H1 (cell line): ENCODE results near the gene FAM193A. TPM values are rescaled to one million over a fixed set of nuclear protein-coding genes. Genes with fewer than 3 reads are reported as not detected.

ENCODE experiments used
- CTCF ChIA-PET: fragments of 300-600 bp; sonication (Branson Sonifier 250); formaldehyde crosslinking; loops from one replicate; lab custom pipeline; 2021; ENCODE audit not compliant: partially characterized antibody; lab: Charles Lee
- POLR2A ChIA-PET: fragments of 300-600 bp; sonication (Branson Sonifier 250); formaldehyde crosslinking; loops from one replicate; lab custom pipeline; 2021; ENCODE audit warnings: inconsistent platforms; ENCODE audit not compliant: partially characterized antibody; lab: Charles Lee
- DNase-seq, 2 experiments: peaks; one replicate each; pipeline versions ENCODE4 v3.0.0 to v3.0.0-alpha.2; 2010 to 2022; ENCODE audit warnings: low spot score in 2 of 2, low read depth in 1 of 2, mixed read lengths in 1 of 2
- FAIRE-seq: peaks from 2 replicates; lab custom pipeline; 2011; peaks lifted over from hg19 to GRCh38; lab: Jason Lieb, UNC
- H2AFZ ChIP-seq: 2 replicates; pipeline ENCODE4 v1.8.1; 2012; ENCODE audit warnings: low read length, inconsistent platforms
- H2AK5ac ChIP-seq: 2 replicates; pipeline ENCODE4 v1.6.1; 2013; ENCODE audit warnings: low read depth, low read length
- H2BK120ac ChIP-seq: replicated peaks from 2 replicates; pipeline ENCODE3; 2013; ENCODE audit warnings: low read depth, low read length, inconsistent platforms
- H2BK12ac ChIP-seq: 2 replicates; pipeline ENCODE4 v1.6.1; 2013; ENCODE audit warnings: low read depth, low read length
- H2BK15ac ChIP-seq: 2 replicates; pipeline ENCODE4 v1.6.1; 2013; ENCODE audit warnings: low read length
- H2BK20ac ChIP-seq: 2 replicates; pipeline ENCODE4 v1.6.1; 2013; ENCODE audit warnings: low read length
- H2BK5ac ChIP-seq: 2 replicates; pipeline ENCODE4 v1.6.1; 2013; ENCODE audit warnings: low read depth, low read length
- H3K14ac ChIP-seq: 2 replicates; pipeline ENCODE4 v1.6.1; 2013; ENCODE audit warnings: inconsistent platforms; ENCODE audit not compliant: insufficient read length
- H3K18ac ChIP-seq: 2 replicates; pipeline ENCODE4 v1.6.1; 2013; ENCODE audit warnings: low read length; ENCODE audit errors: extremely low read depth
- H3K23ac ChIP-seq: 2 replicates; pipeline ENCODE4 v1.6.1; 2013; ENCODE audit warnings: inconsistent platforms; ENCODE audit not compliant: insufficient read length
- H3K23me2 ChIP-seq: 2 replicates; pipeline ENCODE4 v1.6.1; 2013; ENCODE audit warnings: low read depth, low read length
- H3K27ac ChIP-seq: 2 replicates; pipeline ENCODE4 v1.6.1; 2011; ENCODE audit warnings: low read depth, low read length, inconsistent platforms
- H3K27me3 ChIP-seq, 4 experiments: replicated peaks in 1 of 4; 1 replicate in 1 of 4; 2 replicates in 3 of 4; pipeline versions ENCODE4 v1.6.1 to v1.8.1; 2011 to 2013; ENCODE audit warnings: low read length in 3 of 4, mild to moderate bottlenecking in 3 of 4, inconsistent platforms in 2 of 4, mixed read lengths in 2 of 4, moderate library complexity in 1 of 4; ENCODE audit not compliant: control insufficient read depth in 3 of 4, insufficient read depth in 3 of 4; ENCODE audit errors: extremely low read depth in 1 of 4
- H3K36me3 ChIP-seq, 4 experiments: 2 replicates each; pipeline versions ENCODE4 v1.6.1 to v1.8.1; 2011 to 2013; ENCODE audit warnings: mild to moderate bottlenecking in 4 of 4, low read length in 3 of 4, moderate library complexity in 2 of 4, control low read depth in 1 of 4, inconsistent platforms in 1 of 4; ENCODE audit not compliant: insufficient read depth in 4 of 4, control insufficient read depth in 2 of 4
- H3K4ac ChIP-seq: replicated peaks from 2 replicates; pipeline ENCODE3; 2013; ENCODE audit warnings: low read length, low read depth, mixed read lengths, inconsistent platforms; ENCODE audit not compliant: insufficient read length
- H3K4me1 ChIP-seq, 4 experiments: replicated peaks in 1 of 4; 1 replicate in 1 of 4; 2 replicates in 3 of 4; pipeline versions ENCODE4 v1.6.1 to v1.8.1; 2011 to 2013; ENCODE audit warnings: low read length in 3 of 4, inconsistent platforms in 2 of 4, mixed read lengths in 1 of 4; ENCODE audit not compliant: insufficient read depth in 4 of 4, control insufficient read depth in 3 of 4
- H3K4me2 ChIP-seq, 2 experiments: 2 replicates each; pipeline versions ENCODE4 v1.6.1 to v1.8.1; 2011 to 2013; ENCODE audit warnings: low read depth in 2 of 2, low read length in 2 of 2, control low read depth in 1 of 2, inconsistent platforms in 1 of 2, mild to moderate bottlenecking in 1 of 2; ENCODE audit not compliant: insufficient read depth in 1 of 2
- H3K4me3 ChIP-seq, 4 experiments: fragments of 200-600, 300-600 bp in 1 of 4; sonication (generic), shearing (Covaris generic), sonication (Bioruptor Twin) in 1 of 4; 2 replicates each; pipeline versions ENCODE4 v1.5.1 to v1.8.1; 2011 to 2016; ENCODE audit warnings: low read length in 4 of 4, low read depth in 3 of 4, control low read depth in 2 of 4, inconsistent platforms in 2 of 4, mild to moderate bottlenecking in 2 of 4, mixed read lengths in 1 of 4, moderate library complexity in 1 of 4; ENCODE audit not compliant: insufficient read depth in 2 of 4; ENCODE audit errors: extremely low read depth in 1 of 4
- H3K56ac ChIP-seq: replicated peaks from 2 replicates; pipeline ENCODE3; 2013; ENCODE audit warnings: low read depth, mild to moderate bottlenecking, mixed read lengths, low read length, inconsistent platforms; ENCODE audit not compliant: insufficient read length
- H3K79me1 ChIP-seq: 2 replicates; pipeline ENCODE4 v1.6.1; 2013; ENCODE audit warnings: low read depth, low read length, control low read depth
- H3K79me2 ChIP-seq, 2 experiments: 2 replicates each; pipeline versions ENCODE4 v1.6.1 to v1.8.1; 2012 to 2013; ENCODE audit warnings: low read length in 2 of 2, mild to moderate bottlenecking in 2 of 2, inconsistent platforms in 1 of 2; ENCODE audit not compliant: insufficient read depth in 2 of 2, control insufficient read depth in 1 of 2
- H3K9ac ChIP-seq, 4 experiments: replicated peaks in 1 of 4; 1 replicate in 1 of 4; 2 replicates in 3 of 4; pipeline versions ENCODE4 v1.6.1 to v1.8.1; 2011 to 2013; ENCODE audit warnings: low read depth in 3 of 4, low read length in 3 of 4, control low read depth in 2 of 4, mild to moderate bottlenecking in 2 of 4, moderate library complexity in 2 of 4, inconsistent platforms in 1 of 4; ENCODE audit errors: extremely low read depth in 1 of 4
- H3K9me3 ChIP-seq, 2 experiments: 2 replicates each; pipeline versions ENCODE4 v1.6.1 to v1.8.1; 2012 to 2013; ENCODE audit warnings: mild to moderate bottlenecking in 2 of 2, moderate library complexity in 2 of 2, control low read depth in 1 of 2, inconsistent platforms in 1 of 2, low read depth in 1 of 2, low read length in 1 of 2, mixed read lengths in 1 of 2; ENCODE audit not compliant: insufficient read depth in 2 of 2
- H4K20me1 ChIP-seq, 2 experiments: replicated peaks in 1 of 2; 2 replicates each; pipeline versions ENCODE3 to v1.8.1; 2011 to 2013; ENCODE audit warnings: inconsistent platforms in 2 of 2, low read length in 2 of 2, mild to moderate bottlenecking in 1 of 2; ENCODE audit not compliant: insufficient read depth in 2 of 2, control insufficient read depth in 1 of 2
- H4K5ac ChIP-seq: 2 replicates; pipeline ENCODE4 v1.6.1; 2013; ENCODE audit warnings: low read length, low read depth, mixed read lengths, inconsistent platforms; ENCODE audit not compliant: insufficient read length
- H4K8ac ChIP-seq: 2 replicates; pipeline ENCODE4 v1.8.0; 2013; ENCODE audit warnings: mild to moderate bottlenecking, moderate library complexity, low read length, inconsistent platforms; ENCODE audit not compliant: insufficient read depth; ENCODE audit errors: extremely low read depth
- H4K91ac ChIP-seq: replicated peaks from 2 replicates; pipeline ENCODE3; 2013; ENCODE audit warnings: low read length, mixed read lengths, inconsistent platforms; ENCODE audit not compliant: insufficient read length
- ASH2L ChIP-seq: fragments of 200-600, 300-600 bp; sonication (generic); IDR thresholded peaks from one replicate; pipeline ENCODE4 v1.7.1; 2017; ENCODE audit warnings: low read length
- BACH1 ChIP-seq: IDR thresholded peaks from 2 replicates; pipeline ENCODE4 v1.6.1; 2012; ENCODE audit warnings: low read length, improper control_type of control experiment
- CHD2 ChIP-seq: IDR thresholded peaks from 2 replicates; pipeline ENCODE4 v1.6.1; 2012; ENCODE audit warnings: low read length, improper control_type of control experiment
- GABPA ChIP-seq: IDR thresholded peaks from 2 replicates; pipeline ENCODE4 v1.6.1; 2011; ENCODE audit warnings: mild to moderate bottlenecking, low read length, moderate library complexity, borderline replicate concordance; ENCODE audit not compliant: insufficient read depth
- JUN ChIP-seq: IDR thresholded peaks from 2 replicates; pipeline ENCODE4 v1.6.1; 2011; ENCODE audit warnings: low read depth, mild to moderate bottlenecking, improper control_type of control experiment, low read length
- MAX ChIP-seq: IDR thresholded peaks from 2 replicates; pipeline ENCODE4 v1.6.1; 2012; ENCODE audit warnings: inconsistent platforms
- POLR2AphosphoS5 ChIP-seq: IDR thresholded peaks from 2 replicates; pipeline ENCODE4 v1.6.1; 2011; ENCODE audit warnings: low read depth, low read length
- SIRT6 ChIP-seq: IDR thresholded peaks from one replicate; pipeline ENCODE4 v1.7.1; 2012; ENCODE audit warnings: low read length, inconsistent platforms
- SP4 ChIP-seq: IDR thresholded peaks from 2 replicates; pipeline ENCODE4 v1.6.1; 2012; ENCODE audit warnings: low read length, inconsistent platforms
- SRF ChIP-seq: IDR thresholded peaks from 2 replicates; pipeline ENCODE4 v1.6.1; 2011; ENCODE audit warnings: mild to moderate bottlenecking, low read depth, low read length, moderate library complexity
- SUZ12 ChIP-seq: fragments of 200-600 bp; sonication (generic); IDR thresholded peaks from 2 replicates; pipeline ENCODE4 v1.6.1; 2012; ENCODE audit warnings: mild to moderate bottlenecking, inconsistent platforms, low read length, moderate library complexity, mixed read lengths
- TAF1 ChIP-seq: IDR thresholded peaks from 2 replicates; pipeline ENCODE4 v1.6.1; 2011; ENCODE audit warnings: mild to moderate bottlenecking, low read depth, low read length
- TBP ChIP-seq: IDR thresholded peaks from 2 replicates; pipeline ENCODE4 v1.6.1; 2011; ENCODE audit warnings: low read depth, low read length, improper control_type of control experiment
- ZNF274 ChIP-seq: IDR thresholded peaks from 2 replicates; pipeline ENCODE4 v1.7.0; 2012; ENCODE audit warnings: low read length, borderline replicate concordance; ENCODE audit errors: extremely low read depth
- WGBS, 2 experiments: shearing (Covaris generic) in 1 of 2; methylation state at CpG; one replicate each; pipeline versions ENCODE4 v1.1.6 to v1.1.7; 2013 to 2015; ENCODE audit warnings: low lambda C conversion rate in 2 of 2, mixed read lengths in 2 of 2, inconsistent platforms in 1 of 2, low coverage in 1 of 2, missing lambda C conversion rate in 1 of 2; ENCODE audit not compliant: insufficient replicate concordance in 2 of 2, insufficient coverage in 1 of 2, insufficient read length in 1 of 2; ENCODE audit errors: extremely low coverage in 1 of 2, missing lambda C conversion rate in 1 of 2; 5-methylcytosine and 5-hydroxymethylcytosine counted together
- polyA plus RNA-seq, 7 experiments: library from polyadenylated mRNA; depleted of rRNA in 3 of 7; stranded (reverse) in 5 of 7; unstranded in 2 of 7; fragments of >200 nt in 5 of 7; fragments of 200-250 nt in 2 of 7; gene quantifications; 1 replicate in 5 of 7; 2 replicates in 1 of 7; 4 replicates in 1 of 7; pipeline versions ENCODE4 v1.2.1 to v1.2.3, GENCODE V29; 2011 to 2013; ENCODE audit warnings: missing spikeins in 2 of 7, mixed read lengths in 2 of 7
- total RNA-seq: library from RNA; stranded (reverse); fragmentation: NEBNext Ultra II Directional; extraction: Animal tissue kit (Norgen Biotek cat#: 25700); gene quantifications from 2 replicates; pipeline ENCODE4 v1.2.1, GENCODE V29; 2021

Gene FAM193A
- total and polyA plus RNA-seq, 2 of the 8 experiments (the other 6 are each of a cell fraction or from before 2014, with no cell fraction given): 8.7 to 26.2 TPM

GRCh38 chr4:2606960-2607506 is 70.6 kb downstream of the FAM193A start:
- no peak for DNase-seq
- no peak overlapping the region for H3K4ac ChIP-seq
- no peak overlapping the region for H3K18ac ChIP-seq
- no peak overlapping the region for H3K14ac ChIP-seq
- peaks cover 0 to 2% (median 0%) of the 10 kb centered on the region in 4 experiments; a peak in 1 of 7 replicates for H3K4me1 ChIP-seq
- no peak overlapping the region for H2BK5ac ChIP-seq
- peaks cover 2% of the 10 kb centered on the region in 2 experiments for H4K20me1 ChIP-seq
- no peak overlapping the region for H3K4me2 ChIP-seq
- H3K79me1 ChIP-seq: peaks cover 7% of the 10 kb centered on the region; the same call in 1 of the 2 replicates
- no peak overlapping the region for H4K91ac ChIP-seq
- H2BK120ac ChIP-seq: no peak overlapping the region
- H2BK20ac ChIP-seq: no peak overlapping the region
- H2BK15ac ChIP-seq: no peak overlapping the region
- H4K8ac ChIP-seq: no peak overlapping the region
- H2AK5ac ChIP-seq: no peak overlapping the region
- H3K23ac ChIP-seq: no peak overlapping the region
- H3K27me3 ChIP-seq: no peaks in the 10 kb centered on the region
- no peak overlapping the region for H2BK12ac ChIP-seq
- ChIA-PET POLR2A (no interaction called here), CTCF (interaction anchor here (1.3 kb wide), 1 partner anchor 24 kb away, joined by 5 read pairs; no protein-coding TSS in a partner anchor)
- H3K9me3 ChIP-seq: no peaks in the 10 kb centered on the region
- H3K23me2 ChIP-seq: no peaks in the 10 kb centered on the region
- no peaks in the 10 kb centered on the region for H3K36me3 ChIP-seq
- H2AFZ ChIP-seq: no peak overlapping the region
- FAIRE-seq: no peak
- no peak overlapping the region for H3K9ac ChIP-seq
- peaks cover 4 to 77% of the 10 kb centered on the region in 2 experiments; a peak in 3 of 4 replicates for H3K79me2 ChIP-seq
- H3K4me3 ChIP-seq: no peak overlapping the region
- 90% methylated on average over 9 of the region's 9 CpGs; no CpG with 5 or more reads in 1 of the 2 experiments for WGBS, 2 experiments
- H3K27ac ChIP-seq: no peak overlapping the region
- no peak overlapping the region for H4K5ac ChIP-seq
- no peak overlapping the region for H3K56ac ChIP-seq
- TF ChIP-seq BACH1: no peak
- no peak for TF ChIP-seq POLR2AphosphoS5
- no peak for TF ChIP-seq GABPA
- TF ChIP-seq TAF1: no peak
- TF ChIP-seq ZNF274: no peak
- no peak for TF ChIP-seq SUZ12
- no peak for TF ChIP-seq TBP
- TF ChIP-seq SRF: no peak
- no peak for TF ChIP-seq SP4
- no peak for TF ChIP-seq JUN
- no peak for TF ChIP-seq SIRT6
- no peak for TF ChIP-seq ASH2L
- no peak for TF ChIP-seq CHD2
- TF ChIP-seq MAX: no peak
